ENCODE results near the gene KRT76.
"Not testable (repeated sequence)": the region's sequence is repeated elsewhere in the genome, so short reads cannot be mapped to it uniquely, and the experiment has no call there.

The KRT76 gene

GRCh38 chr12:52779914-52780313, 2.8 kb upstream of the KRT76 start:
- no peak for DNase-seq

- no peak for DNase-seq
These were observed 1.7 kb upstream of the KRT76 start for GRCh38 chr12:52778833-52779232.

GRCh38 chr12:52777566-52777965, 421 bp upstream of the KRT76 start:
- DNase-seq, result no peak

GRCh38 chr12:52776435-52776834, 710 bp downstream of the KRT76 start:
- DNase-seq, result no peak

GRCh38 chr12:52774629-52775250, 2.4 kb downstream of the KRT76 start:
- DNase-seq, result no peak

- peak; percentile 36 to 38 for DNase-seq
These were observed 4.4 kb downstream of the KRT76 start for GRCh38 chr12:52772772-52773171.

GRCh38 chr12:52772188-52772587, 5.0 kb downstream of the KRT76 start:
- DNase-seq, result no peak

GRCh38 chr12:52771505-52771904, 5.6 kb downstream of the KRT76 start:
- DNase-seq, result no peak

GRCh38 chr12:52771088-52771487, 6.1 kb downstream of the KRT76 start:
- DNase-seq, result no peak

GRCh38 chr12:52769946-52770345, 7.2 kb downstream of the KRT76 start:
- DNase-seq, result no peak

GRCh38 chr12:52769354-52769753, 7.8 kb downstream of the KRT76 start:
- no peak for DNase-seq

GRCh38 chr12:52768479-52769200, 8.5 kb downstream of the KRT76 start:
- DNase-seq, result no peak

- DNase-seq, result no peak
These were observed 9.7 kb downstream of the KRT76 start for GRCh38 chr12:52767427-52767826.

- DNase-seq, result no peak
These were observed 10.1 kb downstream of the KRT76 start for GRCh38 chr12:52767020-52767379.

- DNase-seq, result no peak
These were observed 10.7 kb downstream of the KRT76 start for GRCh38 chr12:52766351-52767019.

- no peak for DNase-seq
These were observed 11.4 kb downstream of the KRT76 start for GRCh38 chr12:52765702-52766101.

GRCh38 chr12:52763991-52764390, 13.2 kb downstream of the KRT76 start:
- DNase-seq, result no peak

GRCh38 chr12:52763036-52763659, 14.0 kb downstream of the KRT76 start:
- no peak for DNase-seq

- no peak for DNase-seq
These were observed 15.3 kb downstream of the KRT76 start for GRCh38 chr12:52761802-52762201.

GRCh38 chr12:52761218-52761617, 15.9 kb downstream of the KRT76 start:
- DNase-seq, result not testable (repeated sequence)

GRCh38 chr12:52760623-52761022, 16.5 kb downstream of the KRT76 start:
- DNase-seq, result no peak

GRCh38 chr12:52759695-52760094, 17.4 kb downstream of the KRT76 start:
- DNase-seq, result no peak

- DNase-seq, result peak; percentile 12 to 54
These were observed 17.9 kb downstream of the KRT76 start for GRCh38 chr12:52759218-52759617.

All from inflammatory macrophage treated with lipopolysaccharide for 1 hour (primary cell).